CD4-positive, alpha-beta T cell treated with Interleukin-1 beta for 1 hour (primary cell): ENCODE measurements around the gene FAM219A.
"Not testable (repeated sequence)": the region's sequence is repeated elsewhere in the genome, so short reads cannot be mapped to it uniquely, and the experiment has no call there.

Source experiments
- DNase-seq, 2 donors: peaks; one replicate each; pipeline ENCODE4 v3.0.0-alpha.2; 2020 to 2022

The FAM219A gene

DNA sequence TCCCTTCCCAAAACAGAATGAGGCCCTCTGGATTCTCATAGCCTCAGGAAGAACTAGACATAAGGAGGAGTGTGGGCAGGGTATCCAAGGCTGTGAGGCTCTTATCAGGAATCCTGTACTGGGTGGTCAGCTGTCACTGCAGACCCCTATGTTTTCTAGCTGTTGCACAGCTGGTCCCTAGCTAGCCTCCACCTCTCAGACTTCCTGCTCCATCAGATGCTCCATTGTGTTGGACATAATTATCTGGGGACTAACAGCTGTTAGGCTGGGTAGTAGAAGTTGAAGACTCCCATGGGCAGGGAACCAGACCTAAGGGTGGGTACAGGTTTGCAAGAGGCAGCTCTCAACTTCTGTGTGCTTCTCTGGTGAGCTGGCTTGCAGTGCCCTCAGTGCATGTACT, 18.4 kb downstream of the FAM219A start:
- DNase-seq, result no peak

DNA sequence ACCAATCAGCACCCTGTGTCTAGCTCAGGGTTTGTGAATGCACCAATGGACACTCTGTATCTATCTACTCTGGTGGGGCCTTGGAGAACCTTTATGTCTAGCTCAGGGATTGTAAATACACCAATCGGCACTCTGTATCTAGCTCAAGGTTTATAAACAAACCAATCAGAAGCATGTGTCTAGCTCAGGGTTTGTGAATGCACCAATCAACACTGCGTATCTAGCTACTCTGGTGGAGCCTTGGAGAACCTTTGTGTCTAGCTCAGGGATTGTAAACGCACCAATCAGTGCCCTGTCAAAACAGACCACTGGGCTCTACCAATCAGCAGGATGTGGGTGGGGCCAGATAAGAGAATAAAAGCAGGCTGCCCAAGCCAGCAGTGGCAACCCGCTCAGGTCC, 19.9 kb downstream of the FAM219A start:
- DNase-seq, result not testable (repeated sequence)

DNA sequence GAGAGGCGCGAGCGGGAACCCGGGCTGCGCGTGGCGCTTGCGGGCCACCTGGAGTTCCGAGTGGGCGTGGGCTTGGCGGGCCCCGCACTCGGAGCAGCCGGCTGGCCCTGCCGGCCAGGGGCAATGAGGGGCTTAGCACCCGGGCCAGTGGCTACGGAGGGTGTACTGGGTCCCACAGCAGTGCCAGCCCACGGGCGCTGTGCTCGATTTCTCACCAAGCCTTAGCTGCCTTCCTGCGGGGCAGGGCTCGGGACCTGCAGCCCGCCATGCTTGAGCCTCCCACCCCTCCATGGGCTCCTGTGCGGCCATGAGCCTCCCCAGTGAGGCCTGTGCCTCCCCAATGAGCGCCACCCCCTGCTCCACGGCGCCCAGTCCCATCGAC, 20.5 kb downstream of the FAM219A start:
- DNase-seq, result not testable (repeated sequence)

DNA sequence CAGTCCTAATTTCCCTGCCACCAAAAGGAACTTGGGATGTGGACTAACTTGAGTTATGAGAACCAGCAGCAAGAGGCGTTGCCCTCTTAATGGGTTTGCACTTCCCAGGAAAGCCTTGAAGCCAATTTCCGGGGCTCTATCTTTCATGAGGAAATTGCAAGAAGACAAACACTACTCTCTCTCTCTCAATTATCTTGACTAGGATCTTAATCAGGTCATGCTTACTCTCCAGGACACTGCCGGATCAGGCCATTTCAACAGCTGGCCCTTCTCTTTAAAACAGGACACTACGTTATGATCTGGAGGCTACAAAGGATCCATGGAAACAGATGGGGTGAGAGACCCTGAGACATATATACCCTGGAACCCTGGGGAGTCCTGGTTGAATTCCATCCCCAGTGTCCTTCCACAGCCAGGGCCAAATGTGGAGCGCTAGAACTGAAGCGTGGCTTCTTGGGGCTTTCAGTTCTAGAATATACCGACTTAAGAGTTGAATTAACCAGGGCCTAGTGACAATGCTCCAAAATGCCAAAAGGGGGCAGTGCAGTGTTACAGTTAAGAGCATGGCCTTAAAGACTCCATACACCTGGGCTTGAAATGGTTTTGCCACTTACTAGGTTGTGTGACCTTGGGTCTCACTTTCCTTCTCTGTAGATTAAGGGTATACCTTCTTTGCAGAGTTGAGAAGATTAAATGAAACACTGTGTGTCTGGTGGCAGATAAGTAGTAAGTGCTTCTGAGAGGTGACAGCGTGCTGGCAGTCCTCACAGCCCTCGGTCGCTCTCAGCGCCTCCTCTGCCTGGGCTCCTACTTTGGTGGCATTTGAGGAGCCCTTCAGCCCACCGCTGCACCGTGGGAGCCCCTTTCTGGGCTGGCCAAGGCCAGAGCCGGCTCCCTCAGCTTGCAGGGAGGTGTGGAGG, 21.1 kb downstream of the FAM219A start:
- peak; percentile 58 to 71 for DNase-seq

DNA sequence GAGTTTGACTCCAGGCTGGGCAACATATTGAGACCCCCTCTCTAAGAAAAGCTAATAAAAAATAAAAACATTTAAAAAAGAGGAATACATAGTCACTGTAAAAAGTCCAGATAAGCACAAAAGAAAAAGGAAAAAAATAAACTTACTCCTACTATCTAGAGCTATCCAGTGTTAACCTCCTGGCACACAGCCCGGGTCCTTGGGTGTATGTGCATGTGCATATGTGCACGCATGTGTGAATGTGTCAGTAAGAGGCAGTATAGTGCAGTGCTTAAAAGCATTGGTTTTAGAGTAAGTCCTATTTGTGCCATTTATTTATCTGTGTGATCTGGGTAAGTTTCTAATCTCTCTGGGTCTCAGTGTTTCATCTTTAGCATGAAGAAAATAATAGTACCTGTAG, 26.7 kb downstream of the FAM219A start:
- no peak for DNase-seq

DNA sequence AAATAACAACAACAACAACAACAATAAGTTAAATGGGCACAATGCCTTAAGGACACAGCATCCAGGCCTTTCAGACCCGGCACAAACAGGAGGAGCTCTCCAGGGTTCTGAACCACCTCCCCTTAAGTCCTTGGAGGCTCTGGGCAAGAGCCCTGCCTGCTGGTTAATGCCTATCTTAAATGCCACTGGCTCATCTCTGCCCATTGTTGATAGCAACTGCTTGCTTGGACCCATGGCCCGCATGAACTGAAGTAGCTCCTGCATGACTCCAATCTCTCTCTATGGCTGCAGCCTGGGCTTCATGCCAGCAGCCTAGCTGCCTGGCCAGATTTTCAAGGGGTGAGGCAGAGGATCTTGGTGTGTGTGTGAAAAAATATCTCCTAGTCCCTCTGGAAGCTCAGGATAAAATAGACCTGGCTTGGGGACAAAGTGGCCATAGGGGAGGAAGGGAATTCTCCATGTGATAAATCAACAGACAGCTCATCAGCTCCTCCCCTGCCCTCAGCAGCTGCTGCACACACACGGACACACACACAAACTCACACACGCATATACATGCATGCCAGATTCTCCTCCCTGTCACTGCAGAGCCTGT, 27.4 kb downstream of the FAM219A start:
- DNase-seq, result no peak

DNA sequence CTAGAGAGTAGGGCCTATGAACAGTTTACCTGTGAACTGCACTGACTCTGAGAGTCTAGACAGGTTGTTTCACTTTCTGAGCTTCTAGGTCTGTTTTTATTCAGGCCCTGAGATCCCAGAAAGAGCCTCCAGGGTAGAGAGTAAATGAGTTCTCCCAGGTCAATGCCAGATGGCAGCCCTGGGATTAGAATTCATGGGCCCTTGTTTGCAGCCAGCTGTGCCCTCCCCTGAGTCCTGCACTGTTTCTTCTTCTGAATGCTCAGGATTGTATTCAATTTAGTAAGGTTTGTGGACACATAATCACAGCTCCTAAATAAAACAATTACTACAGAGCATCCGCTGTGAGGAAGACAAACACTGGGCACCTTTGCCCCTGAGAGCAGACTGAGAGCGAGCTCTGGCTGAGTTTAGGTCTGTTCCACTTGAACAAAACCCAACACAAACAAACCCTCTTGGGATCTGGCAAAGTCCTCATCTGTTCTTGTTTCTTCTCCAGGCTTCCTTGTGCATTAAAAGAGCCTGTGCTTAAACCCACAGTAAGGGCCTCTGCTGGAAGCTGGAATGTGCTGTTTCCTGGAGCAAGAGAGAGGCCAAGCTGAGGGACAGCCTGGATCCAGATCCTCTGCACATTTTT, 29.9 kb downstream of the FAM219A start:
- no peak for DNase-seq

DNA sequence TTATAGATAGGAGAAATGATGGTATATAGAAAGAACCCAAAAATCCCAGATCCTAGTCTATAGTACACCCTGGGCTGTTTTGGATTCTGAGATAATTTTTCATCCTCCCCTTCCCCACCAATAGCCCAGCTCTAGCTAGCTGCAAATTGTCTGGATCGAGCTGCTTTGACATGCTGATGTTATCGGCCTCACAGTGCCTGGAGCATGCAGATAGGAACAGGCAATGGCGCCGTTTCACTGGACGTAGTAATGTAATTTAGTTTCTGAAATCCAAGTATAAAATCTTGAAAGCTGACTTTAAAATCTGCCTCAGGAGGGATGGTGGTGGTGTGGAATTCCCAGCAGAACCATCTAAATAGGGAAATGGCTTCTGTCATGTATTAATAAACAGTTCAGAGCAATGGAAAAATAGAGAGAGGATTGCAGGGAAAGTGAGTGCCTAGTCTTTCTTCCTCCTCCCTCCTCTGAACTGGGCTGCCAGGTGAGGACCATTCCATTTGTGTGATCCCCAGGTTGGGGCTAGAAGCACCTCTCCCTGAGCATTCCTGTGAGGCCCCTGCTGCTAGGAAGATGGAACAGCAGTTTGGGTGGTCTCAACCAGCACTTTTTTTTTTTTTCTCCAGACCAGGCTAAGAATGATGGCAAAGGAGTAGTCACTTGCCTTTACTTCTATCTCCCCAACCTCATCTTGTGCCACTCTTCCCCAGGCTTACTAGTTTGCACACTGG, 31.9 kb downstream of the FAM219A start:
- no peak for DNase-seq

DNA sequence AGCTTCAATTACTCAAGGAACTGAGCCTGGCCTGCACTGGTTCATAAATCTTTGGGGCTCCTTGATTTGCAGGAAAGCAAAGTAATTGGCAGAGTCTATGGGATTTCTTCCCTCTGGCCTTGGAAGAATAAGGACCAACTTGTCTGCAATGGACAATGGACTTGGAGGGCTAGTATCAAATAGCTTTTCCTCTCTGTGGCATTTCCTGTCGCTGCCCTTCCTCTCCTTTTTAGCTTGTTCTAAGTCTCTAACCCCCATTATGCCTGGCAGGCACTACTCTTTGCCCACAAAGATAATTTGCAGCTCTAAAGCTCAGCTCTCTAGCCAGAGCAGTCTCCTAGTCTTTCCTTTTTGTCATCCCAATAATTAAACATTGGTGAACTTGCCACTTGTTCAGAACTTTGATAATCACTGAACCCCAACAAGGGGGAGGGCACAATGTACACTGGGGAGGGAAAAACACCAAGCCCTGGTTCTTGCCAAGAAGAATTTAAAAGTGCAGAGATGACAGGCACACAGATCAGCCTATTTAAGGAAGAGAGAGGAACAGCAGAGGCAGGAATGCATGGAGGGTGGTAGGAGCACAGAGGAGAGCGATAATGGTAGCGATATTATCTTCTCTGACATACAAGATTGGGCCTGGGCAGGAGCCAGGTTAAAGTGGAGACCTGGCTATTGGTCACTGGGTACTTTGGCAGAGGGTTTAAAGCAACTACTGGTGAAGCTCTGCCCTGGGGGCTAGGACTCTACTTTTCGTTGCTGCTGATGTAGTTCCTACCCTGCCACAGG, 38.5 kb downstream of the FAM219A start:
- DNase-seq, result no peak

DNA sequence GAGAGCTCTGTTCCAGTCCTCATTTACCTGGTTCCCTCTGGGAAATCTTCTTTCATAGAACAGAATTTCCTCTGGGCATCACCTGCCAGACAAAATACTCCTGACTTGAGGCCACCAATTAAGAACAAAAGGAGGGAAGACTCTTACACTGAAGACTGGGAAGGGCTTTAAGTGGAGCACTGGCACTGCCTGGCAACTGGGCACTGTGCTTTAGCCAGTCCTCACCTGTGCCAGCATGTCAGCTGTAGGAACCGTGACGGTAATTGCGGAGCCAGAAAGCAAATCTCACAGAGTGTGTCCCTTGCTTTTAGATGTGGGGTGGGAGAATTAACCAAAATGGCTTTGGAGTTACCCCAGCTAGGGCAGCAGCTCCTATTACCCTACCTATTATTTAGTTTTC, 40.6 kb downstream of the FAM219A start:
- no peak for DNase-seq

DNA sequence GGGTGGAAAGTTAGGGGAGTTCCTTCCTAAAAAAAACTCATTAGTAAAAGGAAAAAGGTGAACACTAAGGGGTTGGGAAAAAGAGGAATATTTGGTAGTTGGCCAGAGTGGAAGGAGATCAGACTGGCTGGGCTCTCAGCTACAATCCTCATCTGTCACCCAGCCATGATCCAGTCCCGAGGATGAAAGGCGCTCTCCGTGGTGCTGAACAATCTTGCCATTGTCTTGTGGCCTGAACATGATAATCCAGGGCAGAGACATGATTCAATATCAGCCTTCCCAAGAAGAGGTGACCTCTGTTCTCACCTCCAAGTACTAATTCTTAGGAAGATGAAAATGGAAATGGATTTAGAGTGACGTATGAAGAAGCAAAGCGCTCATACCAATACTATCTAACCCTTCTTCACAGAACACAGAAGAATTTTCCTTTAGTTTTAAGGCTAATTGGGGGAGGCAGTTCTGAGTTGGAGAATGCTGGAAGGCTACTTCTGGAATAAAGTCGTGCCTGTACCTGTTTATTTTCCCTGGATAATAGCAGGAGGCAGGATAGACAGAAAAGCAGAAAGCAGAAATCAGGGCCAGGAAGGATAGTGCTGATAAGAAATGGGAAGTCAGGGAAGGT, 45.0 kb downstream of the FAM219A start:
- peak in 1 of 2 donors; percentile 11 for DNase-seq

DNA sequence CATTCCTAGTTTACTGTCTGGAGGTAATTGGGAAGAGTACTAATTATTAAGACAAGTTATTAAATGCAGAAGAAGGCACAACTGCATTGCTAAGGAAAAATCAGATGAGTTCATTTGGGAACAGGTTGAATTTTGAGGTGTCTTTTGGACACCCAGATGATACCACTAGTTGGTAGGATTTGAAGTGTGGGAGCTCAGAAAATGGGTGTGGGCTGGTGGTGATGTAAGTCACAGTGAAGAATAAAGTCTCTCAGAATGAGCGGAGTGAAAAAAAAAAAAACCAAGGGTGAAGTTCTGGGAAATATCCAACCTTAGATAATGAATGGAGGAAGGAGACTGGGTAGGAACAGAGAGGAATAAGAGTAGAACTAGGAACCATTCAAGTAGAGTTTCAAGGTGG, 46.0 kb downstream of the FAM219A start:
- DNase-seq, result no peak

DNA sequence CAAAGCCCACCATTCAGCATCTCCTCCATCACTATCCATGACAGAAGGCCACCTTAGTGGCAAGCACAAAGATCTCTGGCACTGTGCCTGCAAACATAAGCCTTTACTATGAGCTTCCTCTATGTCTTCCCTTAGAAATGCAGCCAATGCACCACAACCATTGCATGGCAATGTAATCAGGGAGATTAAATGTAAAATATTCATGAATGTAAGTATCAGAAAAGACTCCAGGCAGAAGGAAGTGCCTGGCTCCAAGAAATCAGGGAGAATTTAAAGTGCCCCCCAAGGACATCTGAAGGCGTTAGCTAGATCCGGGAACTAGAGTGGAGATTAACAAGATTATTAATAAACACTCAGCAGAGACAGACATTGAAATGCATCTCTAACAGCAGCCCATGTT, 49.2 kb downstream of the FAM219A start:
- DNase-seq, result no peak

DNA sequence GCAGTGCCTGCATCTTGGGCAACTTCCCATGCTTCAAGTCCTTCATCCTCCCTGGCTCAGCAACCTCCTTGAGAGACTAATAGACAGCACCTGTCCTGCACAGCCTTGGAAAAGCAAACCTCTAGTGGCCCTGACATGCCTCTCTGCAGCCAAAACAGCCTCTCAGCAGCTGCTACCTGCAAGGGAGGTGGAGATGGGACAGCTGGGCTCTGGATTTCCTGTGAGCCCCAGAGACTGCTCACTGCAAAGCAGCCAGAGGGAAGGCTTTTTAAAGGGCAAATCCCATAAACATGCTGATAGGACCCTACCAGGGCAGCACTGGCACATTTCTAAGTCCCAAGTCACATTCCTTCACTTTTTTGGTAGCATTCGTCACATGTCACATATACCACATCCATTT, 50.2 kb downstream of the FAM219A start:
- DNase-seq, result no peak

DNA sequence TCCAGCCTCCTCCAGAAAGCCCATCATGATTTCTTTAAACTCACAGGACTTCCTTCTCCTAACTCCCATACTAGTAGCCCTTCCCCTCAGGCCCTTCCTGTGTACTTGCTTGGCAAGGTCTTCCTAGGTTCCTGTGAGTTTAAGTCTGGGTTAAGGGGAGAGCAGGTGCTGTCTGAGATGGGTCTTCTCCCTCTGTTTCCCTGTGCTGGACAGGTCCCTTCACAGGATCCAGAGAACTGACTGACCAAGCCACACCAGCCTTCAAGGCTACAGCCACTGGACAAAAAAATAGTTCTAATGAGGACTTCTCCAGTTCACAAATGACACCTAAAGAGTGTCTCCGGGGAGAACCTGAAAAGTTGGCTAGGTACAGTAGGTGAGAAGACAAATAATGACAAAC, 52.2 kb downstream of the FAM219A start:
- no peak for DNase-seq

DNA sequence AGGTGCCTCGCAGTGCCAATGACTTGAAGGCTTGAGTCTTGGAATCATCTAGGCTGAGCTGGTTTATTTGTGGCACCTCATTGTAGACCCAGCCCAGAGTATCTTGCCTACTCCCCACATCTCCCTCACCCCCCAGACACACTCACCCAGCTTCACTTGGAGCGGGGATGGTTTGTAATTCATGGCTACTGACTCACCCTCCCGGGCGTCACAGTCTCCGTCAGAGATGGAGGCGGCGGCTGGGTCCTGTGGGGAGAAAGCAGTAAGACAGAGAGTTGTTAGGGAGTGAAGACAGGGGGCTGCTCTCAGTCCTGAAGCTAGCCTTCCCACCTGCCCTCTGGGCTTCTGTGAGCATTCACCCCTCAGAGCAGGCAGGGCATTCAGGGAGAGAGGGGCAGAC, 52.7 kb downstream of the FAM219A start:
- no peak for DNase-seq

DNA sequence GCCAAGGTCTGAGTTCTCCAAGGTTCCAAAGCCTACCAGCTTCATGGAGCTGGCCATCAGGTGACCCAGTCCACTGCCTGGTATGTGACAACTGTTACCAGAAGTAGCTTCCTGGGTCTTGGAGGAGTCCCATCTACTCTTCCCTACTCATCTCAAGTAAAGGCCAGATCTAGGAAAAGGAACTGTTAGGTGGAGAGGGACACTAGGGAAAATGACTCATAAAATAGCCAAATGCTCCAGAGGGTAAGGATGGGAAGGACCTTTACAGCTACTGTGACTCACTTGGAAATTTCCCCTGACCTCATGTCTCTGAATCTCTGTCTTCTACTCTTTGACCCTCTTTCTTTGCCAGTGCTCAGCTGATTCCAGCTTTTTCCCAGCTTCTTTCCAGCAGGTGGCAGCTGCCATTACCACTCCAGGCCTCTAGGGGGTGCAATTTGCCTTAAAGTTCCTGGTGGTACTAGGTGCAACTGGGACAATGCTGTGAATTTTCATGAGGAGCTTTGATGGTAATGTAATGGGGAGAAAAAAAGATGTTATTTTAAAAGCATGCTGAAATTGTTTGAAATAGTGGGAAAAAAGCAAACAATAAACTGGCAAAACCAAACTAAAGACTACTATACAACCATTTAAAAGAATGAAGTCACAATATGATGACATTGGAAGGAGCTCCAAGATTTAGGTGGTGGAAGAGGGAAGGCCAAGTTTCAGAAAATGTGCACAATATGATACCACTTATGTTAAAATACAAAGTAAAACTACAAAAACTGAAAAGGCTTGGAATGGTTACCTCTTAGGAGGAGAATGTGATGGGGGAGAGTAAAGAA, 54.6 kb downstream of the FAM219A start:
- DNase-seq, result peak; percentile 38 to 51

DNA sequence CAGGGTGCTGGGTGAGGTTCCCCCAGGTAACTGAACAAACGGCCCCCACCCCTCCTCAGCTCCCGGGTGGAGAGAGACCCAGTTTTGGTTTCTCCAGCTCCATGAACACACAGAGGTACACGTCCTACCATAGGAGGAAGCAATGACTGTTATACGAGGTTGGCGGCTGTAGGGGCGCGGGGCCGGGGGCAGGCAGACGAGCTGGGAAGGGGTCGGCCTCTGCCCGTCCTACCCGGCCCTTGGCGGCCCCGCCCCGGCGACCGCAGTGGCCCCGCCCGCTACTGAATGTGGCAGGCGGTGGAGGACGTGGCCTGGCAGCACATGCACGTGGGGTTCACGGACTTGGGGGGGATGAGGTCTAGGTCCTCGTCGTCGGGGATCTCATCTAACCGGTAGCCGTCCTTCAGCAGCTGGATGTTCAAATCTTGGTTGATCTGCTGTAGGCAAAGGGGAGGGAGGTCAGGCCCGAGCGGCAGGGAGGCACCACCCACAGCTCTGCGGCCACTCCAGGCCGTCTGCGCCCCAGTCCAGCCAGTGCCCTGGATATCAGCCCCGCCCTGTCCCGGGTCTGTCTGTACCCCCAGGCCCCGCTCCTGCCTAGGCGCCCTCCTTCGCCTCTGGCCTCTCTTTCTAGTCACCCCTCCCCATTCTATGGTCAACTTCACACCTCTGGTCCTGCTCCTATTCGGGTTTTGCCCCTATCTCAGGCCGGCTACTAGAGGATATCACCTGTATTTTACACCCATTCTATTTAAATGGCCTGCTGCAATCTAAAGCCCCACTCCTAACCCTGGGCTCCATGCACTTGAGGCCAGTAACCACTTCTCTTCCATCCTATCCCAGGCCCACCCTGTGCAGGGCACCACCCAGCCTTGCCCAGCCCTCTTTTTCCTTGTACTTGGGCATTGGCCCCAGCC, 57.4 kb downstream of the FAM219A start:
- DNase-seq, result no peak

DNA sequence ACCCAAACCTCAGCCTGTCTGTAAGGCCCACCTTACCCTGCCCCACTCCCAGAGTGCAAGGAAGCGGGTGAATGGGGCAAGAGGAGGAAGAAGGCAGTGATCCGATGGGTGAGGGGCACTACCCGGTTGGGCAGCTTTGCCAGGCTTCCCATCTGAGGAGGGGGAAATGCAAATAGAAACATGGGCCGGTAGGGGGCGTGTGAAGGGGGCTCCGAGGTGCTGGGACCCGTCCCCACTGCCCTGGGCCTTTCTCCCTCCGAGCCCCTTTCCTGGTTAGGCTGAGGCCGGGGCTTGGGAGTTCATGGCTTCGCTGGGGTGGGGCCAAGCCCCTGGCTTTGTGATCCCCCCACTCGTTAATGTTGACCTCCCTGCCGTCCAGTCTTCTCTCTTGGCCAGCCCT, 58.1 kb downstream of the FAM219A start:
- no peak for DNase-seq

DNA sequence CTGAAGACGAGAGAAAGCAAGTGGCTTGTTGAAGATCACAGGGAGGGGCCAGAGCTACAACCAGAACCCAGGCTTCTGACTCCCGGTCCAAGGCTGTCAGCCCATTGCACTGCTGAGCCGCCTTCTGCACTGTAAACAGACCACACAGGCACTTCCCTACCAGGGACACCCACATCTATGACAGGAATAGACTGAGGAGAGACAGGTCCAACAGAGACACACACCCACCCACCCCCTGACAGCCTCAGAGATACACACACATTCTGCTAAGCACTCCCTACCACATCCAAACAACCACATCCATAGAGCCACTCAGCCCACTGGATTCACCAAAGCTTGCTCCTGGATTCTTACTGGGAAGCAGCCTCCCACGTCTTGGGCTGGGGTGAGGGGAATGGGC, 58.6 kb downstream of the FAM219A start:
- no peak for DNase-seq
